Peyer's patch (tissue), 4 donors: Measurements from ENCODE around the gene SYTL1. TPM values are rescaled to one million over a fixed set of nuclear protein-coding genes. Genes with fewer than 3 reads are reported as not detected.

Source experiments
- DNase-seq, 3 donors: peaks; one replicate each; pipeline ENCODE4 v3.0.0-alpha.2; 2017 to 2019
- H3K27ac ChIP-seq, 4 donors: fragments of 200-600 bp; sonication (generic); one replicate each; pipeline ENCODE4 v1.5.1; 2016 to 2019
- H3K27me3 ChIP-seq, 2 donors: fragments of 200-600 bp; sonication (generic); one replicate each; pipeline ENCODE4 v1.5.1; 2019
- H3K36me3 ChIP-seq, 3 donors: fragments of 200-600 bp; sonication (generic); one replicate each; pipeline ENCODE4 v1.5.1; 2016 to 2019
- H3K4me1 ChIP-seq, 4 donors: fragments of 200-600 bp; sonication (generic); one replicate each; pipeline ENCODE4 v1.5.1; 2016 to 2019
- H3K4me3 ChIP-seq, 4 donors: fragments of 200-600 bp; sonication (generic); 1 replicate in 3 of 4; 2 replicates in 1 of 4; pipeline ENCODE4 v1.5.1; 2016 to 2019; ENCODE audit warnings: mild to moderate bottlenecking in 1 of 4
- H3K9me3 ChIP-seq, 4 donors: fragments of 200-600 bp; sonication (generic); one replicate each; pipeline ENCODE4 v1.5.1; 2016 to 2019; ENCODE audit warnings: mild to moderate bottlenecking in 1 of 4
- CTCF ChIP-seq, 6 experiments: fragments of 450-650 bp in 4 of 6; fragments of 200-600 bp in 2 of 6; sonication (generic) in 1 of 6; IDR thresholded peaks; one replicate each; pipeline ENCODE4 v1.5.1; 2017 to 2019; ENCODE audit warnings: antibody characterized with exemption in 6 of 6, mild to moderate bottlenecking in 3 of 6, moderate library complexity in 1 of 6
- POLR2A ChIP-seq, 2 donors: fragments of 450-650 bp; IDR thresholded peaks; one replicate each; pipeline ENCODE4 v1.5.1; 2017; ENCODE audit warnings: antibody characterized with exemption in 2 of 2, mild to moderate bottlenecking in 2 of 2, moderate library complexity in 2 of 2
- total RNA-seq, 4 donors: library from RNA; depleted of rRNA; stranded (reverse); fragments of >200 nt; gene quantifications; one replicate each; pipeline ENCODE4 v1.1.0, GENCODE V29; 2016

Gene SYTL1
- total RNA-seq, 4 donors from 2014 or later: 9.0 to 37.1 (median 9.5) TPM

- H3K4me3 ChIP-seq: peak overlapping the region; percentile 42 to 51 (median 46)
- no peak for DNase-seq
- peaks cover 0 to 31% (median 0%) of the 10 kb centered on the region in 3 donors for H3K36me3 ChIP-seq
- no peaks in the 10 kb centered on the region for H3K27me3 ChIP-seq
- no peak for TF ChIP-seq CTCF (IDR thresholded peaks at IDR 0.05)
- no peak for TF ChIP-seq POLR2A (IDR thresholded peaks at IDR 0.05)
- no peaks in the 10 kb centered on the region for H3K9me3 ChIP-seq
- peaks cover 3 to 31% (median 19%) of the 10 kb centered on the region in 4 donors for H3K4me1 ChIP-seq
- H3K27ac ChIP-seq: peak overlapping the region in 1 of 4 donors; percentile 49
Measured at GRCh38 chr1:27359822-27360158, 18.0 kb downstream of the SYTL1 start.

GRCh38 chr1:27360159-27361043 is 18.6 kb downstream of the SYTL1 start:
- peak; percentile 55 to 77 (median 67) for DNase-seq
- H3K36me3 ChIP-seq: peaks cover 0 to 25% (median 0%) of the 10 kb centered on the region in 3 donors
- peak overlapping the region in 2 of 4 donors; percentile 20 to 49 for H3K27ac ChIP-seq

GRCh38 chr1:27361044-27361402 is 19.2 kb downstream of the SYTL1 start:
- no peak for DNase-seq
- Histone ChIP-seq H3K9me3 (no peaks in the 10 kb centered on the region), H3K4me3 (peak overlapping the region in 3 of 4 donors; percentile 42 to 51 (median 44)), H3K27me3 (no peaks in the 10 kb centered on the region), H3K4me1 (peaks cover 3 to 36% (median 24%) of the 10 kb centered on the region in 4 donors), H3K27ac (no peak overlapping the region), H3K36me3 (peaks cover 0 to 19% (median 0%) of the 10 kb centered on the region in 3 donors)
- no peak for TF ChIP-seq CTCF (IDR thresholded peaks at IDR 0.05)
- TF ChIP-seq POLR2A (IDR thresholded peaks at IDR 0.05): no peak

More at GRCh38 chr1:27360159-27361043, 18.6 kb downstream of the SYTL1 start:
- no peak for TF ChIP-seq POLR2A (IDR thresholded peaks at IDR 0.05)
- no peak for TF ChIP-seq CTCF (IDR thresholded peaks at IDR 0.05)
- H3K27me3 ChIP-seq: no peaks in the 10 kb centered on the region
- peak overlapping the region; percentile 42 to 51 (median 46) for H3K4me3 ChIP-seq
- peaks cover 3 to 36% (median 24%) of the 10 kb centered on the region in 4 donors for H3K4me1 ChIP-seq
- H3K9me3 ChIP-seq: no peaks in the 10 kb centered on the region

- H3K4me1 ChIP-seq: peaks cover 3 to 36% (median 21%) of the 10 kb centered on the region in 4 donors
- no peak overlapping the region for H3K4me3 ChIP-seq
- no peaks in the 10 kb centered on the region for H3K27me3 ChIP-seq
- H3K27ac ChIP-seq: no peak overlapping the region
- H3K36me3 ChIP-seq: peaks cover 0 to 14% (median 0%) of the 10 kb centered on the region in 3 donors
- H3K9me3 ChIP-seq: no peaks in the 10 kb centered on the region
- DNase-seq: no peak
- no peak for TF ChIP-seq CTCF (IDR thresholded peaks at IDR 0.05)
- no peak for TF ChIP-seq POLR2A (IDR thresholded peaks at IDR 0.05)
Measured at GRCh38 chr1:27361553-27361952, 19.7 kb downstream of the SYTL1 start.

- no peak overlapping the region for H3K27ac ChIP-seq
- no peak for DNase-seq
Measured at GRCh38 chr1:27363766-27364695, 22.2 kb downstream of the SYTL1 start.

More at GRCh38 chr1:27363766-27364695, 22.2 kb downstream of the SYTL1 start:
- H3K9me3 ChIP-seq: no peaks in the 10 kb centered on the region
- H3K36me3 ChIP-seq: peaks cover 0 to 11% (median 0%) of the 10 kb centered on the region in 3 donors
- TF ChIP-seq POLR2A (IDR thresholded peaks at IDR 0.05): no peak
- H3K4me3 ChIP-seq: no peak overlapping the region
- peaks cover 0 to 27% (median 17%) of the 10 kb centered on the region in 4 donors for H3K4me1 ChIP-seq
- no peaks in the 10 kb centered on the region for H3K27me3 ChIP-seq
